Brain pericyte (primary cell): Measurements from ENCODE around the gene SLC4A5.
"Not testable (repeated sequence)": the region's sequence is repeated elsewhere in the genome, so short reads cannot be mapped to it uniquely, and the experiment has no call there.

Experiments used
- DNase-seq: peaks from one replicate; pipeline ENCODE4 v3.0.0-alpha.2; 2012; ENCODE audit warnings: low read depth, low spot score

Gene SLC4A5

GRCh38 chr2:74238879-74239278 is 104.3 kb downstream of the SLC4A5 start:
- no peak for DNase-seq

GRCh38 chr2:74235041-74235440 is 108.2 kb downstream of the SLC4A5 start:
- no peak for DNase-seq

- DNase-seq = no peak
These were observed 109.6 kb downstream of the SLC4A5 start for GRCh38 chr2:74233648-74234047.

- DNase-seq = no peak
These were observed 110.8 kb downstream of the SLC4A5 start for GRCh38 chr2:74232426-74232825.

GRCh38 chr2:74229865-74230264 is 113.4 kb downstream of the SLC4A5 start:
- not testable (repeated sequence) for DNase-seq

GRCh38 chr2:74228772-74229171 is 114.4 kb downstream of the SLC4A5 start:
- DNase-seq = no peak

GRCh38 chr2:74227646-74228045 is 115.6 kb downstream of the SLC4A5 start:
- no peak for DNase-seq

GRCh38 chr2:74226648-74227213 is 116.5 kb downstream of the SLC4A5 start:
- DNase-seq = no peak

GRCh38 chr2:74225698-74226459 is 117.3 kb downstream of the SLC4A5 start:
- DNase-seq = no peak

- DNase-seq = no peak
These were observed 119.1 kb downstream of the SLC4A5 start for GRCh38 chr2:74223941-74224770.

- no peak for DNase-seq
These were observed 120.9 kb downstream of the SLC4A5 start for GRCh38 chr2:74222300-74222650.

- DNase-seq = no peak
These were observed 121.5 kb downstream of the SLC4A5 start for GRCh38 chr2:74221604-74222299.

GRCh38 chr2:74221091-74221490 is 122.1 kb downstream of the SLC4A5 start:
- no peak for DNase-seq

- DNase-seq = no peak
These were observed 123.2 kb downstream of the SLC4A5 start for GRCh38 chr2:74219846-74220486.

GRCh38 chr2:74216642-74217041 is 126.6 kb downstream of the SLC4A5 start:
- DNase-seq = no peak

- not testable (repeated sequence) for DNase-seq
These were observed 127.4 kb downstream of the SLC4A5 start for GRCh38 chr2:74215771-74216170.

- no peak for DNase-seq
These were observed 130.4 kb downstream of the SLC4A5 start for GRCh38 chr2:74212702-74213410.

GRCh38 chr2:74206180-74206688 is 137.0 kb downstream of the SLC4A5 start:
- no peak for DNase-seq

GRCh38 chr2:74205596-74205995 is 137.6 kb downstream of the SLC4A5 start:
- no peak for DNase-seq

GRCh38 chr2:74205113-74205512 is 138.1 kb downstream of the SLC4A5 start:
- DNase-seq = no peak

- no peak for DNase-seq
These were observed 138.8 kb downstream of the SLC4A5 start for GRCh38 chr2:74204436-74204835.
